ENCODE measurements around the gene HNRNPF.

- TF ChIP-seq CTCF (conservative IDR thresholded peaks at IDR 0.05; ENCODE audit: low read depth, low read length) (no peak), SMC3 (IDR thresholded peaks at IDR 0.05; ENCODE audit: low read depth, low read length) (no peak), MXI1 (IDR thresholded peaks at IDR 0.05; ENCODE audit: borderline replicate concordance, low read depth, low read length) (no peak), CEBPB (IDR thresholded peaks at IDR 0.05; ENCODE audit: low read depth, low read length) (no peak), ELK1 (IDR thresholded peaks at IDR 0.05; ENCODE audit: borderline replicate concordance, low read depth, low read length) (no peak), USF2 (IDR thresholded peaks at IDR 0.05; ENCODE audit: low read depth, low read length) (no peak), POLR2A (IDR thresholded peaks at IDR 0.05; ENCODE audit: low read depth, low read length) (no peak), RFX5 (IDR thresholded peaks at IDR 0.05; ENCODE audit: low read depth, low read length) (no peak), FOS (IDR thresholded peaks at IDR 0.05; ENCODE audit: low read depth, low read length) (no peak), RAD21 (IDR thresholded peaks at IDR 0.05; ENCODE audit: low read length) (no peak), BHLHE40 (IDR thresholded peaks at IDR 0.05; ENCODE audit: low read depth, low read length) (no peak), RCOR1 (IDR thresholded peaks at IDR 0.05; ENCODE audit: insufficient replicate concordance, low read length) (no peak), CHD1 (IDR thresholded peaks at IDR 0.05; ENCODE audit: low read depth, low read length) (no peak)
These were observed 15.2 kb downstream of the HNRNPF start for GRCh38 chr10:43393606-43394360.
